Fibroblast of the aortic adventitia (primary cell): ENCODE measurements around the gene INHBC. TPM values are rescaled to one million over a fixed set of nuclear protein-coding genes. Genes with fewer than 3 reads are reported as not detected.
A peak's percentile ranks its signal among the peaks of the same experiment; 100 is the strongest.

Experiments used
- DNase-seq: peaks from one replicate; pipeline ENCODE4 v3.0.0-alpha.2; 2010; ENCODE audit warnings: low read depth
- H3K4me3 ChIP-seq: 2 replicates; pipeline ENCODE4 v1.5.1; 2011; ENCODE audit warnings: low read depth, mild to moderate bottlenecking, control low read depth, low read length, moderate library complexity
- total RNA-seq: library from RNA; depleted of rRNA; stranded (reverse); fragments of >200 nt; gene quantifications from 2 replicates; pipeline ENCODE4 v1.2.3, GENCODE V29; 2012; ENCODE audit warnings: low replicate concordance
- TF ChIP-seq, protein P1 (sequence below): IDR thresholded peaks from 2 replicates; pipeline ENCODE4 v1.5.1; 2011; ENCODE audit warnings: mild to moderate bottlenecking, low read length, control low read depth, inconsistent platforms; ENCODE audit not compliant: insufficient read depth

Gene INHBC
- total RNA-seq, 1 donor: not detected

DNA sequence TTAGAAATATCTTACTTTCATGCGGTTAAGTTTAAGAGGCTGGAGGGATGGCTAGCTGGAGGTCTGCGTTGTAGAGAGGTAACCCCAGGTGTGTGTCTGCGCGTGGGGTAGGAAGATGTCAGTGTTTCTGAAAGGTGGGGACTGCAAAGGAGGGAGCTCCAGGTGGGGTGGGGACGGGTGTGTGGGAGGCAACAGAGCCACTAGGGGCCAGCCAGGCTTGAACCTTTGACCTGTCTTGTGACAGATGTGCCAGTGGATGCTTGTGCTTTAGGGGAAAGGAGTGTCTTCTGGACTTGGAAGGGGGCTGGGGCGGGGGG is 25.8 kb downstream of the INHBC start:
- H3K4me3 ChIP-seq: peak overlapping the region; percentile 76
- TF ChIP-seq, protein P1, sequence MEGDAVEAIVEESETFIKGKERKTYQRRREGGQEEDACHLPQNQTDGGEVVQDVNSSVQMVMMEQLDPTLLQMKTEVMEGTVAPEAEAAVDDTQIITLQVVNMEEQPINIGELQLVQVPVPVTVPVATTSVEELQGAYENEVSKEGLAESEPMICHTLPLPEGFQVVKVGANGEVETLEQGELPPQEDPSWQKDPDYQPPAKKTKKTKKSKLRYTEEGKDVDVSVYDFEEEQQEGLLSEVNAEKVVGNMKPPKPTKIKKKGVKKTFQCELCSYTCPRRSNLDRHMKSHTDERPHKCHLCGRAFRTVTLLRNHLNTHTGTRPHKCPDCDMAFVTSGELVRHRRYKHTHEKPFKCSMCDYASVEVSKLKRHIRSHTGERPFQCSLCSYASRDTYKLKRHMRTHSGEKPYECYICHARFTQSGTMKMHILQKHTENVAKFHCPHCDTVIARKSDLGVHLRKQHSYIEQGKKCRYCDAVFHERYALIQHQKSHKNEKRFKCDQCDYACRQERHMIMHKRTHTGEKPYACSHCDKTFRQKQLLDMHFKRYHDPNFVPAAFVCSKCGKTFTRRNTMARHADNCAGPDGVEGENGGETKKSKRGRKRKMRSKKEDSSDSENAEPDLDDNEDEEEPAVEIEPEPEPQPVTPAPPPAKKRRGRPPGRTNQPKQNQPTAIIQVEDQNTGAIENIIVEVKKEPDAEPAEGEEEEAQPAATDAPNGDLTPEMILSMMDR: no peak
- DNase-seq: no peak

DNA sequence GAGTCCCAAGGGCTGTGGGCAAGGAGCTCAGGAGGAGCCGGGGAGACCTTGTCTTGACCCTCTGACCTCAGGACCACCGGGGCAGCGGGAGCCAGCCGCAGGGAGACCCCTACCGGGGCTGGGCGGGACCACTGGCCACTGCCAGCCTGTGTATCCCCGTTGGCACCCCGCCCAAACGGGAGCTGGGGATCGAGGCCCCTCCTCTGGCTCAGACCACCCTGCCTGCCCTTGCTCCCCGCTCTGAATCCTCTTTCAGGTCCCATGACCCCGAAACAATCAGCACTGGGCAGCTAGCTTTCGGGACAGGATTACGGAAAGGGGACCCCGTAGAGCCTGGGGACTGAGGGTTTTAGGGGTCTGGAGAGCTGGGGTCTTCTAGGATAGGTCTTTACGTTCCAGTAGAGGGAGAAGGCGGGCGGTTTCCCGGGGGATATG is 26.3 kb downstream of the INHBC start:
- peak overlapping the region; percentile 76 for H3K4me3 ChIP-seq

DNA sequence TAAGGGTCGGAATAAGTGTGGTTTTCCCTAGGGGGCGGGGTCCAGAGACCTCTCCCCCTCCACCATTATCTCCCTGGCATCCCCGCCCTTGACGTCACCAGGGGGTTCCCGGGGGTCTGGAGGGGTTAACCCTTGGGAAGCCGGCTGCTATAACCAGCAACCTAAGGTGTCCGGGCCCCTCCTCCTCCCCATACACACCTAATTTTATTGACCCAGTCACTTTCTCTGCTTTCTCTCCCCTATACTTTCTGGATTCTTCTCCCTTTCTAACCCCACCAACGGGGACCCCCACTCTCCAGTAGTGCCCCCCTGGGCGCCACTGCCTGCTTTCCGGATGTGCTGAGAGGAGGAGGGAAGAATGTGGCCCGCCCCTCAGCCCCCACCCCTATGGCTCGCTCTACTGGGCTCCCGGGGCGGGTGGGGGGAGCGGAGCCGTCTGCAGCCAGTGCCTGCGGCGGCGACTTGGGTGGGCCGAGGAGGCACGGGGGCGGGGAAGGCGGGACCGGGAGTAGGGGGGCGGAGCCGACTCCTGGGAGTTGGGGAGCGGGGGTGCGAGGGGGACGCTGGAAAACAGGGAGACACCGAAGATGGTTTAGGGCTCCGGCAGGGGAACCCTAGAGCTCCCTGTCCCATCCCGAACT is 26.8 kb downstream of the INHBC start:
- DNase-seq: peak; percentile 39
- TF ChIP-seq, protein P1: no peak
- peak overlapping the region; percentile 76 for H3K4me3 ChIP-seq

More for the DNA sequence above, 26.3 kb downstream of the INHBC start:
- DNase-seq: no peak
- TF ChIP-seq, protein P1: no peak

DNA sequence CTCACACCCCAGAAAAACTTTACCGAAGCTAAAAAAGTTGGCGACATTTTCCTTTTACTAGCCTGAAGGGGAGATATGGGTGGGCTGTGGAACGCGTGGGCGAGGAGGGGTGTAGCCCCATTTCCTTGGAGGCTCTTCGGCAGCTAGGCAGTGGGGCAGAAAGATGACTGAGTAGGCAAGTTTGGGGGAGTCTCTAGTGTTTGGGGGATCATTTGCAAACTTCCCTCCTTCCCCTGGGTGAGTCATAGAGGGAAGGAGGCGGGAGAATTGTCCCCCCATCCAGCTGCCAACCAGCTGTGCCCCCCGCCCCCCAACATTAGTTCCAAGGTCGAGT is 27.3 kb downstream of the INHBC start:
- TF ChIP-seq, protein P1: peak; percentile 3
- DNase-seq: peak; percentile 22
- peak overlapping the region; percentile 76 for H3K4me3 ChIP-seq

DNA sequence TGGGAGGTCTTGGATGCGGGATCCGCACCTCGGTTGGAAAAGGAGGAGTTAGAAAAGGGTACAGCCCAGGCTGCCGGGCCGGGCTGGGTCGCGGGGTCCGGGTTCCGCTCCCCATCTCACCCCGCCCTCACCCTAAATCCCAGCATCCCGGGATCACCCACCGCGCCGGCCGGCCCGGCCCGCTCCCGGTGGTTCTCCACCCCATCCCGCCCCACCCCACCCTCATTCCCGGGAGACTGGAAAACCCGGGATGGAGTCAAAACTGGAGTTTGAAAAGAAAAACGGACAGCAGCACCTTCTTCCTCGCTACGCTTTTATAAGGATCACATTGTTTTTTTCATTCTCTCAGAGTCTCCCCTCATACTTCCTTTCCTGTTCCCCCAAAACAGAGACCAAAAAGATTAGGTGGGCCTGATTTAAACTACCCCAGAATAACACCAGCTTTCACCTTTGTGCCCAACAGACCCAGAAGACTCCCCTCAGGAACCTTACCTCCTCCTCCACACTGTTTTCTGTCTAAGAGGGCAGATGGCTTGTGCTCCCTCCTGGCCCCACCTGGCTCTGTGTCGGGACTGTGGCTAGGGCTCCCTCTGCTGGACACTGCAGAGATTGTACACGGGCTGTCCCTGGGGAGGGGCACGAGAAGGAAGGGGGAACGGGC is 27.8 kb downstream of the INHBC start:
- DNase-seq: peak; percentile 88
- TF ChIP-seq, protein P1: peak; percentile 96
- H3K4me3 ChIP-seq: peak overlapping the region; percentile 76

DNA sequence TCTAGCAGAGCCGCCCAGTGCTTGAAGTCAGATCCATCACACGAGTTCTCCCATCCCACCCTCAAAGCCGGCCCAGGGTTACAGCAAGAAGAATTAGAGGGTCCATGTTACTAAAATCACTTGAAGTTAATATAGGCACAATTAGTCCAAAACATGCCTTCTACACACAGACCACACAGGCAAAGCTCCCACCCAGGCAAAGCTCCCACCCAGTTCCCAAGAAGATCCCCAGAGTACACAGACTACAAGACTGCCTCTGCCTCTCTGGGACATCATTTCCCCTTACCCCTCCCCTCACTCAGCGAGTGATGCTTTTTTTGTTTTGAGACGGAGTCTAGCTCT is 28.3 kb downstream of the INHBC start:
- TF ChIP-seq, protein P1: no peak
- no peak for DNase-seq
- H3K4me3 ChIP-seq: no peak overlapping the region

DNA sequence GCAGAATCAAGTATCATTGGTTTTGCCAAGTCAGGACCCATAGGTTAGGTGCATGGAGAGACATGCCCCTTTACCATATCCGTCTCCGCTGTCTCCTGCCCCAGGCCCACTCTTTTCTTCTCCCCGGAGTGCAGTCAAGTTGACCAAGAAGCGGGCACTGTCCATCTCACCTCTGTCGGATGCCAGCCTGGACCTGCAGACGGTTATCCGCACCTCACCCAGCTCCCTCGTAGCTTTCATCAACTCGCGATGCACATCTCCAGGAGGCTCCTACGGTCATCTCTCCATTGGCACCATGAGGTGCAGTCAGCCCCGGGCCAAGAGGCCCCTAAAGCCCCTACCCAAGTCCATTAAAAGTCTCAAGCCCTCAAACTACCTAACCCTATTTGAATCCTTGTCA is 30.0 kb downstream of the INHBC start:
- DNase-seq: no peak
- H3K4me3 ChIP-seq: no peak overlapping the region
- TF ChIP-seq, protein P1: no peak
